HCT116 (cell line): ENCODE measurements around the gene SH3TC2. TPM values are rescaled to one million over a fixed set of nuclear protein-coding genes. Genes with fewer than 3 reads are reported as not detected.

Experiments
- ATAC-seq: fragments of 200-7000 bp; cut with Tn5 transposase; 2 replicates; pipeline ENCODE4 v1.9.1; 2020; ENCODE audit warnings: mild to moderate bottlenecking, moderate library complexity
- BruUV-seq: library from RNA; stranded (reverse); fragments of 400-500 nt; replicated peaks from 2 replicates; lab custom pipeline; 2021; lab: Mats Ljungman, UMichigan
- CTCF ChIA-PET: fragments of 300-600 bp; sonication (Branson Sonifier 250); formaldehyde crosslinking; loops from one replicate; lab custom pipeline; 2021; ENCODE audit warnings: antibody characterized with exemption; lab: Charles Lee
- POLR2A ChIA-PET: fragments of 300-600, 350-600 bp; sonication (Branson Sonifier 250); formaldehyde crosslinking; loops from one replicate; lab custom pipeline; 2021; ENCODE audit warnings: antibody characterized with exemption; lab: Charles Lee
- RAD21 ChIA-PET, 2 experiments: fragments of 300-600 bp; sonication (Branson Sonifier 250); formaldehyde crosslinking; loops; one replicate each; lab custom pipeline; 2023; ENCODE audit warnings: low total read pairs in 2 of 2; ENCODE audit not compliant: uncharacterized antibody in 2 of 2, unreplicated experiment in 2 of 2, low non-redundant PET in 1 of 2; lab: Charles Lee
- DNase-seq: peaks from one replicate; pipeline ENCODE4 v3.0.0-alpha.2; 2010; ENCODE audit warnings: low read depth, low spot score
- H2AFZ ChIP-seq: fragments of 200-600 bp; shearing (Covaris generic), sonication (generic); 2 replicates; pipeline ENCODE4 v1.6.1; 2017; ENCODE audit warnings: low read depth, mixed run types, mixed read lengths, antibody characterized with exemption, low read length; ENCODE audit not compliant: poor library complexity, severe bottlenecking
- H3K27ac ChIP-seq: 2 replicates; pipeline ENCODE4 v1.5.1; 2012; ENCODE audit warnings: low read depth, low read length
- H3K27me3 ChIP-seq: fragments of 200-600 bp; sonication (generic); 2 replicates; pipeline ENCODE4 v1.6.1; 2016; ENCODE audit warnings: mixed run types, low read length, mixed read lengths; ENCODE audit not compliant: insufficient read depth
- H3K36me3 ChIP-seq, 2 experiments: fragments of 200-500 bp in 1 of 2; fragments of 200-600 bp in 1 of 2; sonication (Bioruptor generic) in 1 of 2; sonication (generic) in 1 of 2; 2 replicates each; pipeline versions ENCODE4 v1.5.1 to v1.6.1; 2014 to 2016; ENCODE audit warnings: low read length in 2 of 2, inconsistent platforms in 1 of 2, mixed read lengths in 1 of 2, mixed run types in 1 of 2; ENCODE audit not compliant: insufficient read depth in 2 of 2, control insufficient read depth in 1 of 2
- H3K4me1 ChIP-seq, 2 experiments: fragments of 200-600 bp in 1 of 2; sonication (generic) in 1 of 2; 2 replicates each; pipeline versions ENCODE4 v1.5.1 to v1.6.1; 2012 to 2017; ENCODE audit warnings: low read length in 2 of 2, inconsistent platforms in 1 of 2, mild to moderate bottlenecking in 1 of 2, mixed read lengths in 1 of 2, mixed run types in 1 of 2, moderate library complexity in 1 of 2; ENCODE audit not compliant: insufficient read depth in 2 of 2, control insufficient read depth in 1 of 2
- H3K4me2 ChIP-seq: fragments of 200-600 bp; sonication (generic); 2 replicates; pipeline ENCODE4 v1.6.1; 2017; ENCODE audit warnings: mixed run types, low read length, mixed read lengths
- H3K4me3 ChIP-seq, 2 experiments: fragments of 200-600 bp in 1 of 2; sonication (generic) in 1 of 2; replicated peaks in 1 of 2; 2 replicates each; pipeline ENCODE4 v1.5.1; 2011 to 2016; ENCODE audit warnings: low read length in 2 of 2, control low read depth in 1 of 2, low read depth in 1 of 2, mild to moderate bottlenecking in 1 of 2, mixed read lengths in 1 of 2, mixed run types in 1 of 2
- H3K79me2 ChIP-seq: fragments of 200-600 bp; sonication (generic); 2 replicates; pipeline ENCODE4 v1.6.1; 2017; ENCODE audit warnings: mild to moderate bottlenecking, mixed run types, low read length, moderate library complexity, mixed read lengths; ENCODE audit not compliant: insufficient read depth
- H3K9ac ChIP-seq: fragments of 200-600 bp; sonication (generic); 2 replicates; pipeline ENCODE4 v1.6.1; 2016; ENCODE audit warnings: low read length, mixed read lengths
- H3K9me2 ChIP-seq: fragments of 200-600 bp; sonication (generic), shearing (Covaris generic); 2 replicates; pipeline ENCODE4 v1.6.1; 2017; ENCODE audit warnings: mixed run types, mild to moderate bottlenecking, moderate library complexity; ENCODE audit not compliant: insufficient read depth
- H3K9me3 ChIP-seq, 2 experiments: fragments of 200-500 bp in 1 of 2; fragments of 200-600 bp in 1 of 2; sonication (Bioruptor generic) in 1 of 2; sonication (generic) in 1 of 2; 2 replicates each; pipeline ENCODE4 v1.6.1; 2014 to 2017; ENCODE audit warnings: low read length in 2 of 2, mixed read lengths in 2 of 2, inconsistent platforms in 1 of 2, low read depth in 1 of 2, mild to moderate bottlenecking in 1 of 2, mixed run types in 1 of 2, moderate library complexity in 1 of 2; ENCODE audit not compliant: control insufficient read depth in 1 of 2, insufficient read depth in 1 of 2
- H4K20me1 ChIP-seq: fragments of 200-600 bp; sonication (generic), shearing (Covaris generic); 2 replicates; pipeline ENCODE4 v1.6.1; 2017; ENCODE audit warnings: mixed run types, mild to moderate bottlenecking, moderate library complexity; ENCODE audit not compliant: insufficient read depth
- CBX3 ChIP-seq: IDR thresholded peaks from 2 replicates; pipeline ENCODE4 v1.6.1; 2012; ENCODE audit warnings: low read depth
- CEBPB ChIP-seq: IDR thresholded peaks from 2 replicates; pipeline ENCODE4 v1.6.1; 2012; ENCODE audit warnings: low read depth
- EZH2 ChIP-seq: fragments of 200-600 bp; sonication (generic); IDR thresholded peaks from 2 replicates; pipeline ENCODE4 v1.6.1; 2017; ENCODE audit warnings: antibody characterized with exemption, mixed run types
- FOSL1 ChIP-seq: IDR thresholded peaks from 2 replicates; pipeline ENCODE4 v1.6.1; 2012; ENCODE audit warnings: low read depth
- POLR2AphosphoS5 ChIP-seq: IDR thresholded peaks from 2 replicates; pipeline ENCODE4 v1.6.1; 2011; ENCODE audit warnings: mild to moderate bottlenecking, low read depth, low read length, moderate library complexity
- SIN3A ChIP-seq: IDR thresholded peaks from 2 replicates; pipeline ENCODE4 v1.6.1; 2012; ENCODE audit warnings: low read depth
- SP1 ChIP-seq: IDR thresholded peaks from 2 replicates; pipeline ENCODE4 v1.6.1; 2012; ENCODE audit warnings: low read depth
- SRF ChIP-seq: IDR thresholded peaks from 2 replicates; pipeline ENCODE4 v1.6.1; 2012; ENCODE audit warnings: low read depth
- TCF7L2 ChIP-seq: IDR thresholded peaks from 2 replicates; pipeline ENCODE4 v1.7.0; 2011; ENCODE audit warnings: borderline replicate concordance, inconsistent platforms; ENCODE audit not compliant: insufficient read depth, insufficient read length; ENCODE audit errors: extremely low read depth
- YY1 ChIP-seq: IDR thresholded peaks from 2 replicates; pipeline ENCODE4 v1.6.1; 2011; ENCODE audit warnings: low read length, low read depth, moderate library complexity, mild to moderate bottlenecking; ENCODE audit not compliant: insufficient replicate concordance; ENCODE audit errors: extremely low read depth
- ZFX ChIP-seq: fragments of 450-650 bp; IDR thresholded peaks from 2 replicates; pipeline ENCODE4 v1.6.1; 2017
- intact Hi-C: fragments of 100-400 bp; cut with micrococcal nuclease; formaldehyde crosslinking; loops from 2 replicates; pipeline ENCODE4 v1.10.0; 2022
- total RNA-seq: library from RNA; stranded (reverse); gene quantifications from one replicate; pipeline ENCODE4 v1.2.1, GENCODE V29; 2021; ENCODE audit not compliant: unreplicated experiment
- TF ChIP-seq, protein P1 (sequence below), 3 experiments: fragments of 200-600 bp in 1 of 3; sonication (generic) in 1 of 3; IDR thresholded peaks in 2 of 3; conservative IDR thresholded peaks in 1 of 3; 2 replicates each; pipeline ENCODE4 v1.5.1; 2012 to 2017; ENCODE audit warnings: low read depth in 2 of 3, low read length in 2 of 3, antibody characterized with exemption in 1 of 3, borderline replicate concordance in 1 of 3, control low read depth in 1 of 3, mild to moderate bottlenecking in 1 of 3, mixed read lengths in 1 of 3, mixed run types in 1 of 3, moderate library complexity in 1 of 3; ENCODE audit not compliant: insufficient read depth in 1 of 3
- TF ChIP-seq, protein P2 (sequence below): IDR thresholded peaks from 2 replicates; pipeline ENCODE4 v1.6.1; 2012
- TF ChIP-seq, protein P3 (sequence below): IDR thresholded peaks from 2 replicates; pipeline ENCODE4 v1.6.1; 2012

The SH3TC2 gene
- total RNA-seq, 1 experiment from 2014 or later, result 12.8 TPM

DNA sequence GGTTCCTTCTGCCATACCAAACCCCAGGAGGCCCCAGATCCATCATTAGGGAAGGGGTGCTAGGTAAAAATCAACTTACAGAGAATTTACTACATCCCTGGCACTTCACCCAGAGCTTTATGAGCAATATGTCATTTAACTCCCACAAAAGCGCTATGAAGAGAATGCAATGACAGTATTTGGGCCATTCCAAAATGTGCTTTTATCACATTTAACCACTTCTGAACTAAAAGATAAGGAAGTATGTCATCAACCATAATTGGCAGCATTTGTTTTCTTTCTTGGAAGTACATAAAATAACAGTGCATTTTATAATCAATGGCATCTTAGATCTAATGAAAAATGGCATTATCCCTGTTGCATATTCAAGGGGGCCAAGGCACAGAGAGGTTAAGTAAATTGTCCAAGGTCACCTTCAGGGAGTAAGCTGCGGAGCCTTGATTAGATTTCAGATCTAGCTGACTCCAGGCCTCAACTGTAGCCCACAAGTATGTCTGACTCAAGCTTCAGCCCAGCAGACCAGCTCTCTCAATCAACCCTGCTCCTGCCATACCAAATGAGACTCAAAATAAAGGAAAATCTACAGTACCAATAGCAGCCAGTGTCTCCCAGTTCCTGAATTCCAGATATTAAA, 16.5 kb downstream of the SH3TC2 start:
- Histone ChIP-seq H2AFZ (no peak overlapping the region), H3K27ac (no peak overlapping the region), H3K9me3 (no peaks in the 10 kb centered on the region), H3K36me3 (no peaks in the 10 kb centered on the region), H3K4me1 (no peaks in the 10 kb centered on the region), H3K9ac (no peak overlapping the region), H3K79me2 (no peaks in the 10 kb centered on the region), H3K9me2 (no peaks in the 10 kb centered on the region)
- RAD21 ChIA-PET, result no interaction called here
- DNase-seq (no peak), ATAC-seq (no peak)
- TF ChIP-seq SIN3A, result no peak
- no peak for TF ChIP-seq YY1
- TF ChIP-seq, protein P1, sequence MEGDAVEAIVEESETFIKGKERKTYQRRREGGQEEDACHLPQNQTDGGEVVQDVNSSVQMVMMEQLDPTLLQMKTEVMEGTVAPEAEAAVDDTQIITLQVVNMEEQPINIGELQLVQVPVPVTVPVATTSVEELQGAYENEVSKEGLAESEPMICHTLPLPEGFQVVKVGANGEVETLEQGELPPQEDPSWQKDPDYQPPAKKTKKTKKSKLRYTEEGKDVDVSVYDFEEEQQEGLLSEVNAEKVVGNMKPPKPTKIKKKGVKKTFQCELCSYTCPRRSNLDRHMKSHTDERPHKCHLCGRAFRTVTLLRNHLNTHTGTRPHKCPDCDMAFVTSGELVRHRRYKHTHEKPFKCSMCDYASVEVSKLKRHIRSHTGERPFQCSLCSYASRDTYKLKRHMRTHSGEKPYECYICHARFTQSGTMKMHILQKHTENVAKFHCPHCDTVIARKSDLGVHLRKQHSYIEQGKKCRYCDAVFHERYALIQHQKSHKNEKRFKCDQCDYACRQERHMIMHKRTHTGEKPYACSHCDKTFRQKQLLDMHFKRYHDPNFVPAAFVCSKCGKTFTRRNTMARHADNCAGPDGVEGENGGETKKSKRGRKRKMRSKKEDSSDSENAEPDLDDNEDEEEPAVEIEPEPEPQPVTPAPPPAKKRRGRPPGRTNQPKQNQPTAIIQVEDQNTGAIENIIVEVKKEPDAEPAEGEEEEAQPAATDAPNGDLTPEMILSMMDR (IDR thresholded peaks at IDR 0.05 in 2 of 3, conservative IDR thresholded peaks at IDR 0.05 in 1 of 3; ENCODE audit: borderline replicate concordance in 1 of 3, insufficient read depth in 1 of 3, low read depth in 2 of 3, low read length in 2 of 3), result no peak
- no peak for TF ChIP-seq CBX3
- no peak for TF ChIP-seq EZH2
- no peak for TF ChIP-seq FOSL1
- no peak for TF ChIP-seq POLR2AphosphoS5
- TF ChIP-seq TCF7L2, result no peak
- no peak for TF ChIP-seq SP1
- no peak for TF ChIP-seq CEBPB
- TF ChIP-seq, protein P2, sequence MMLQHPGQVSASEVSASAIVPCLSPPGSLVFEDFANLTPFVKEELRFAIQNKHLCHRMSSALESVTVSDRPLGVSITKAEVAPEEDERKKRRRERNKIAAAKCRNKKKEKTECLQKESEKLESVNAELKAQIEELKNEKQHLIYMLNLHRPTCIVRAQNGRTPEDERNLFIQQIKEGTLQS, result no peak
- TF ChIP-seq, protein P3, sequence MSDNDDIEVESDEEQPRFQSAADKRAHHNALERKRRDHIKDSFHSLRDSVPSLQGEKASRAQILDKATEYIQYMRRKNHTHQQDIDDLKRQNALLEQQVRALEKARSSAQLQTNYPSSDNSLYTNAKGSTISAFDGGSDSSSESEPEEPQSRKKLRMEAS, result no peak
- TF ChIP-seq SRF, result no peak
- TF ChIP-seq ZFX, result no peak
- TF ChIP-seq, all 23 proteins: peak for 0
- Histone ChIP-seq H4K20me1 (no peaks in the 10 kb centered on the region), H3K27me3 (no peaks in the 10 kb centered on the region), H3K4me3 (no peak overlapping the region), H3K4me2 (no peak overlapping the region)
- ChIA-PET POLR2A (no interaction called here), CTCF (no interaction called here)
- intact Hi-C loops, result no loop called here
- no TSS peak for BruUV-seq
